HCT116 (cell line): ENCODE measurements around the gene KRT74.

Experiments used
- EZH2 ChIP-seq: fragments of 200-600 bp; sonication (generic); IDR thresholded peaks from 2 replicates; pipeline ENCODE4 v1.6.1; 2017; ENCODE audit warnings: antibody characterized with exemption, mixed run types
- POLR2A ChIP-seq: IDR thresholded peaks from 2 replicates; pipeline ENCODE4 v1.7.0; 2011; ENCODE audit warnings: borderline replicate concordance; ENCODE audit not compliant: insufficient read depth, insufficient read length; ENCODE audit errors: extremely low read depth

GRCh38 chr12:52526511-52526951 lies 47.1 kb downstream of the KRT74 start:
- TF ChIP-seq EZH2 (no peak), POLR2A (no peak)
